ENCODE results near the gene ARID1B. TPM values are rescaled to one million over a fixed set of nuclear protein-coding genes. Genes with fewer than 3 reads are reported as not detected.

ARID1B gene
- total RNA-seq, 2 experiments from 2014 or later: 90.1 to 164 TPM

DNA sequence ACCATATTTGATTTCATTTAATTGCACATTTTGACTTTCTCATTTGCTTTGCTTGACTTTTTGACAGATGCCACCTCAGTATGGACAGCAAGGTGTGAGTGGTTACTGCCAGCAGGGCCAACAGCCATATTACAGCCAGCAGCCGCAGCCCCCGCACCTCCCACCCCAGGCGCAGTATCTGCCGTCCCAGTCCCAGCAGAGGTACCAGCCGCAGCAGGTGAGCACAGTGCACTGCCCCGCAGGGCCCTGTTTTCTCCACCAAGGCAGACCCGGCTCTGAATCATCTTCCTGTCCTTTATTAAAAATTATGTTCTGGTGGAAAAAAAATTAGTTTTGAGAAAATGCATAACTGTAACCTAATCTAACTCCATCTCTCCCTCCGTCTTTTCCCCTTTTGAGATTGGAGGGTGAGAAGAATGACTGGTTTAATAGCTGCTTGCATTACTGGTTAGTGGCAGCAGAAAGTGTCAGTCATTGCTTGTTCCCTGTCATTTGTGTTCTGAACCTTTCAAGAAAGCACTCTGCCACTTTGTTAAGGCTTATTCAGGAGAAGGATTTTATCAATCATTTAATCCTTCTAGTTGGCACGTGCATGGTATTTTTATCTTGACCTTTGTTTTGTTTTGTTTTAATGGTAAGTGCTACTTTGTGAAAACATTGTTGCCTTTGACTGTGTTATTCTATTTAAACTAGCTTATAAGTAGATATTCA is 124.3 kb downstream of the ARID1B start:
- no TSS peak for BruUV-seq (replicated peaks)
- CTCF ChIA-PET (ENCODE audit: unreplicated experiment): no interaction called here
- H3K36me3 ChIP-seq (ENCODE audit: insufficient read depth, low read length): peaks cover 28% of the 10 kb centered on the region
- no peaks in the 10 kb centered on the region for H3K9me3 ChIP-seq (ENCODE audit: low read length)
- H3K9me2 ChIP-seq (ENCODE audit: insufficient read depth, low read length): no peaks in the 10 kb centered on the region
- POLR2A ChIA-PET: interaction anchor here (0.9 to 1.7 kb wide), 3 partner anchors 9 to 15 kb away, joined by 3 to 6 read pairs (median 4); no protein-coding TSS in a partner anchor
- no peak for TF ChIP-seq EZH2phosphoT487 (IDR thresholded peaks at IDR 0.05; ENCODE audit: borderline replicate concordance, low read depth, low read length)
- TF ChIP-seq, protein P1, sequence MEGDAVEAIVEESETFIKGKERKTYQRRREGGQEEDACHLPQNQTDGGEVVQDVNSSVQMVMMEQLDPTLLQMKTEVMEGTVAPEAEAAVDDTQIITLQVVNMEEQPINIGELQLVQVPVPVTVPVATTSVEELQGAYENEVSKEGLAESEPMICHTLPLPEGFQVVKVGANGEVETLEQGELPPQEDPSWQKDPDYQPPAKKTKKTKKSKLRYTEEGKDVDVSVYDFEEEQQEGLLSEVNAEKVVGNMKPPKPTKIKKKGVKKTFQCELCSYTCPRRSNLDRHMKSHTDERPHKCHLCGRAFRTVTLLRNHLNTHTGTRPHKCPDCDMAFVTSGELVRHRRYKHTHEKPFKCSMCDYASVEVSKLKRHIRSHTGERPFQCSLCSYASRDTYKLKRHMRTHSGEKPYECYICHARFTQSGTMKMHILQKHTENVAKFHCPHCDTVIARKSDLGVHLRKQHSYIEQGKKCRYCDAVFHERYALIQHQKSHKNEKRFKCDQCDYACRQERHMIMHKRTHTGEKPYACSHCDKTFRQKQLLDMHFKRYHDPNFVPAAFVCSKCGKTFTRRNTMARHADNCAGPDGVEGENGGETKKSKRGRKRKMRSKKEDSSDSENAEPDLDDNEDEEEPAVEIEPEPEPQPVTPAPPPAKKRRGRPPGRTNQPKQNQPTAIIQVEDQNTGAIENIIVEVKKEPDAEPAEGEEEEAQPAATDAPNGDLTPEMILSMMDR (conservative IDR thresholded peaks at IDR 0.05; ENCODE audit: low read length): no peak
- H2AFZ ChIP-seq (ENCODE audit: low read length): no peak overlapping the region
- H3K4me3 ChIP-seq (ENCODE audit: low read depth, low read length, poor library complexity, severe bottlenecking): no peak overlapping the region
- peaks cover 20% of the 10 kb centered on the region; the same call in 1 of the 2 replicates for H3K79me2 ChIP-seq (ENCODE audit: insufficient read depth, low read depth, low read length)
- peaks cover 11% of the 10 kb centered on the region; the same call in 1 of the 2 replicates for H4K20me1 ChIP-seq (ENCODE audit: insufficient read depth, low read length)
- H3K4me2 ChIP-seq (ENCODE audit: low read length): no peak overlapping the region
- intact Hi-C loops (cut with micrococcal nuclease; ENCODE audit: unreplicated experiment): no loop called here
- no peak overlapping the region for H3K27ac ChIP-seq (ENCODE audit: low read depth, low read length, poor library complexity, severe bottlenecking)
- H3K4me1 ChIP-seq (ENCODE audit: insufficient read depth, low read length, poor library complexity, severe bottlenecking): no peaks in the 10 kb centered on the region
- DNase-seq (ENCODE audit: low spot score): no peak

DNA sequence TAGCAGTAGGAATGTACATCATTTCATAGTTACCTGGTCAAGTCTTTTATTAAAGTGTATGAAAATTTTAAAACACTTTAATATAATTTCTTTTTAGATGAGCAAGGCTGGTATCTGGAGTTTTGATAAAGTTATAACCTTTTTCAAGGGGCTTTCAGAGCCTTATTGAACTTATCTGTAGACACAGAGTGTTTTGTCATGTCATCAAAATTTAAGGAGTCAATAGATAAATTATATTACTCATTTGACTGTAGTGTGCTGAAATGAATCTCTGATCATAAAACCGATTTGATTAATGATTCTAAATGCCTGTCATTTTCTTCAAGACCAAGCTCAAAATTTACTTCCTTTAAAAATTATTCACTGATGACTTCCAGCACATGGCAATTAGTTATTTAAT is 125.6 kb downstream of the ARID1B start:
- peaks cover 11% of the 10 kb centered on the region; the same call in 1 of the 2 replicates for H4K20me1 ChIP-seq (ENCODE audit: insufficient read depth, low read length)
- peaks cover 28% of the 10 kb centered on the region for H3K36me3 ChIP-seq (ENCODE audit: insufficient read depth, low read length)
- no peaks in the 10 kb centered on the region for H3K9me2 ChIP-seq (ENCODE audit: insufficient read depth, low read length)
- CTCF ChIA-PET (ENCODE audit: unreplicated experiment): no interaction called here
- intact Hi-C loops (cut with micrococcal nuclease; ENCODE audit: unreplicated experiment): no loop called here
- peaks cover 16% of the 10 kb centered on the region; the same call in 1 of the 2 replicates for H3K79me2 ChIP-seq (ENCODE audit: insufficient read depth, low read depth, low read length)
- no TSS peak for BruUV-seq (replicated peaks)
- H2AFZ ChIP-seq (ENCODE audit: low read length): no peak overlapping the region
- no peak overlapping the region for H3K27ac ChIP-seq (ENCODE audit: low read depth, low read length, poor library complexity, severe bottlenecking)
- DNase-seq (ENCODE audit: low spot score): no peak
- TF ChIP-seq EZH2phosphoT487 (IDR thresholded peaks at IDR 0.05; ENCODE audit: borderline replicate concordance, low read depth, low read length): no peak
- TF ChIP-seq, protein P1 (conservative IDR thresholded peaks at IDR 0.05; ENCODE audit: low read length): no peak
- no peaks in the 10 kb centered on the region for H3K9me3 ChIP-seq (ENCODE audit: low read length)
- no peaks in the 10 kb centered on the region for H3K4me1 ChIP-seq (ENCODE audit: insufficient read depth, low read length, poor library complexity, severe bottlenecking)
- no peak overlapping the region for H3K4me2 ChIP-seq (ENCODE audit: low read length)
- POLR2A ChIA-PET: interaction anchor here (0.6 to 1.7 kb wide), 8 partner anchors 7 to 75 kb away, joined by 3 to 7 read pairs (median 4); no protein-coding TSS in a partner anchor
- no peak overlapping the region for H3K4me3 ChIP-seq (ENCODE audit: low read depth, low read length, poor library complexity, severe bottlenecking)

All from OCI-LY7 (cell line).